Activated naive CD4-positive, alpha-beta T cell treated with anti-CD3 and anti-CD28 coated beads for 36 hours (primary cell): ENCODE data around the gene OR9I1. TPM values are rescaled to one million over a fixed set of nuclear protein-coding genes. Genes with fewer than 3 reads are reported as not detected.

Source experiments
- CTCF ChIA-PET: fragments of 350-600 bp; sonication (Branson Sonifier 250); formaldehyde crosslinking; loops from one replicate; lab custom pipeline; 2021; ENCODE audit warnings: antibody characterized with exemption; lab: Charles Lee
- DNase-seq: peaks from one replicate; pipeline ENCODE4 v3.0.0-alpha.2; 2020
- H3K27ac Mint-ChIP-seq: one replicate; pipeline ENCODE4 v1.8.0; 2021; ENCODE audit warnings: mild to moderate bottlenecking, mixed read lengths
- H3K27me3 Mint-ChIP-seq: one replicate; pipeline ENCODE4 v1.8.0; 2021; ENCODE audit warnings: low read depth, mixed read lengths
- H3K36me3 Mint-ChIP-seq: one replicate; pipeline ENCODE4 v1.8.0; 2021; ENCODE audit warnings: low read depth, mixed read lengths
- H3K4me1 Mint-ChIP-seq: one replicate; pipeline ENCODE4 v1.8.0; 2021; ENCODE audit warnings: low read depth, mixed read lengths
- H3K4me3 Mint-ChIP-seq: one replicate; pipeline ENCODE4 v1.8.0; 2021; ENCODE audit warnings: mild to moderate bottlenecking, moderate library complexity, mixed read lengths
- H3K9me3 Mint-ChIP-seq: one replicate; pipeline ENCODE4 v1.8.0; 2021; ENCODE audit warnings: mixed read lengths
- intact Hi-C: fragments of 100-400 bp; cut with micrococcal nuclease; formaldehyde crosslinking; loops from one replicate; pipeline ENCODE4 v1.15.1; 2023
- total RNA-seq, 2 experiments: library from RNA; stranded (reverse); gene quantifications; one replicate each; pipeline ENCODE4 v1.2.3, GENCODE V29; 2021

OR9I1 gene
- total RNA-seq, 2 experiments from 2014 or later, result not detected

- Mint-ChIP-seq H3K36me3 (no peaks in the 10 kb centered on the region), H3K27ac (no peak overlapping the region), H3K4me1 (no peaks in the 10 kb centered on the region), H3K27me3 (peaks cover 10% of the 10 kb centered on the region), H3K4me3 (no peak overlapping the region), H3K9me3 (no peaks in the 10 kb centered on the region)
- no peak for DNase-seq
- CTCF ChIA-PET, result no interaction called here
- intact Hi-C loops, result no loop called here
Observed at GRCh38 chr11:58086528-58086927, 38.8 kb downstream of the OR9I1 start.

GRCh38 chr11:58075781-58076180 is 49.5 kb downstream of the OR9I1 start:
- no peaks in the 10 kb centered on the region for H3K36me3 Mint-ChIP-seq
- CTCF ChIA-PET, result no interaction called here
- no peak overlapping the region for H3K27ac Mint-ChIP-seq
- H3K9me3 Mint-ChIP-seq, result no peaks in the 10 kb centered on the region
- intact Hi-C loops, result no loop called here
- no peaks in the 10 kb centered on the region for H3K4me1 Mint-ChIP-seq
- no peak overlapping the region for H3K4me3 Mint-ChIP-seq
- no peak for DNase-seq
- peaks cover 6% of the 10 kb centered on the region for H3K27me3 Mint-ChIP-seq

GRCh38 chr11:58070585-58070984 is 54.7 kb downstream of the OR9I1 start:
- intact Hi-C loops, result no loop called here
- CTCF ChIA-PET, result no interaction called here
- Mint-ChIP-seq H3K27me3 (peaks cover 3% of the 10 kb centered on the region), H3K36me3 (no peaks in the 10 kb centered on the region), H3K4me3 (no peak overlapping the region), H3K9me3 (no peaks in the 10 kb centered on the region), H3K27ac (no peak overlapping the region), H3K4me1 (no peaks in the 10 kb centered on the region)
- DNase-seq, result no peak

DNA sequence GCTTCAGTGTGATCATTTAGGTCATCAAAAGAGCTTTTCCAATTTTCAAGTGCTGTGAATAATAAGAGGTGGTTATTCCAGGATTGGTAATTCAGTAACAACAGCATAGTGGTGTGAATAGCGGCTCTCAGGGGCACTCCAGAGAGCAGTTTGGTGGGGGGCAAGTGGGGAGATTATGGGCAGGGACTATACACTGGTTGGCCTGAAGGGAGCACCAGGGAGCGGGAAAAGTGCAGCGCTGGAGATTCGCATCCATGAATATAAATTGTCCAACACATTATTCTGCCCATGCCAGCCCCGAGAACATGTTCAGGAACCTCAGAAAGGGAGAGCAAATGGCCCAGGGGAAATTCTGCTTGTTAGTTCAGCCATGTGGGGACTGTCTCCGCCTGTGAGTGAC is 56.7 kb downstream of the OR9I1 start:
- CTCF ChIA-PET, result interaction anchor here (0.6 kb wide), 1 partner anchor 273 kb away, joined by 3 read pairs; no protein-coding TSS in a partner anchor

DNA sequence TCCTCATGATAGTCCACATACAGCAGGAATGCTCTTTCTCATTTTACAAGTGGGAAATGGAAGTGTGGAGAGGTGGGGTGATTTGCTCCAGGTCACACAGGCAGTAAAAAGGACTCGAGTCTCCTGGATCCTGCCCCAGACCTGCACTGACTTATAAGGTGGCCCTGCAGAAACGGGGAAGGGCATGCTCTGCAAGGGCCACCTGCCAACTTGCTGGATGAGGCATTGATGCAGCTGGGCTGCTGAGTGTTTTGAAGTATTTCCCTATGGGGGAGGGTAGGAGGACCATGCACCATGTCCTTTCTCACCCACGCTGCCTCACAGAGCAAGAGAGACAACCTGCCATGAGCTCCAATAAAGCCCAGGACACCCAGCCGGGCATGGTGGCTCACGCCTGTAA is 57.6 kb downstream of the OR9I1 start:
- DNase-seq, result no peak
- H3K9me3 Mint-ChIP-seq, result no peaks in the 10 kb centered on the region
- H3K4me3 Mint-ChIP-seq, result no peak overlapping the region
- no peaks in the 10 kb centered on the region for H3K4me1 Mint-ChIP-seq
- CTCF ChIA-PET, result interaction anchor here (0.7 kb wide), 1 partner anchor 9 kb away, joined by 3 read pairs; no protein-coding TSS in a partner anchor
- intact Hi-C loops, result no loop called here
- H3K27me3 Mint-ChIP-seq, result no peaks in the 10 kb centered on the region
- no peak overlapping the region for H3K27ac Mint-ChIP-seq
- no peaks in the 10 kb centered on the region for H3K36me3 Mint-ChIP-seq

More for the DNA sequence above, 56.7 kb downstream of the OR9I1 start:
- H3K9me3 Mint-ChIP-seq, result no peaks in the 10 kb centered on the region
- H3K36me3 Mint-ChIP-seq, result no peaks in the 10 kb centered on the region
- no peak overlapping the region for H3K27ac Mint-ChIP-seq
- DNase-seq, result no peak
- no peak overlapping the region for H3K4me3 Mint-ChIP-seq
- intact Hi-C loops, result no loop called here
- no peaks in the 10 kb centered on the region for H3K4me1 Mint-ChIP-seq
- H3K27me3 Mint-ChIP-seq, result no peaks in the 10 kb centered on the region

Other genes with a start within 250 kb of the OR9I1 start
- not detected for gene OR9Q1, start 101.6 kb downstream of the OR9I1 start, total RNA-seq
- not detected for gene OR6Q1, start 94.6 kb downstream of the OR9I1 start, total RNA-seq
- gene OR9Q2, start 63.5 kb upstream of the OR9I1 start, total RNA-seq, result not detected
- gene OR1S2, start 78.6 kb upstream of the OR9I1 start, total RNA-seq, result not detected
- not detected for gene OR1S1, start 87.2 kb upstream of the OR9I1 start, total RNA-seq
- gene OR10Q1, start 103.4 kb upstream of the OR9I1 start, total RNA-seq, result not detected
- not detected for gene OR10W1, start 142.7 kb upstream of the OR9I1 start, total RNA-seq
- not detected for gene OR5B17, start 233.5 kb upstream of the OR9I1 start, total RNA-seq